ENCODE results near the gene RPL36. TPM values are rescaled to one million over a fixed set of nuclear protein-coding genes. Genes with fewer than 3 reads are reported as not detected.

RPL36 gene
- total and polyA plus RNA-seq, 2 donors (not counting 1 experiment from before 2014, with no cell fraction given) = 341 to 864 TPM

- H3K36me3 ChIP-seq (ENCODE audit: control insufficient read depth, insufficient read depth, low read length) = peaks cover 56% of the 10 kb centered on the region
- no peaks in the 10 kb centered on the region for H3K9me3 ChIP-seq (ENCODE audit: control insufficient read depth, insufficient read depth, low read depth, low read length)
- no peak overlapping the region for H3K4me2 ChIP-seq (ENCODE audit: extremely low read depth, insufficient read depth, low read length)
- H2AFZ ChIP-seq (ENCODE audit: low read length) = no peak overlapping the region
- H3K4me1 ChIP-seq (ENCODE audit: control insufficient read depth, extremely low read depth, insufficient read depth, low read length) = peaks cover 2% of the 10 kb centered on the region
- no peak overlapping the region for H3K9ac ChIP-seq (ENCODE audit: insufficient read depth, low read length)
- no peaks in the 10 kb centered on the region for H4K20me1 ChIP-seq (ENCODE audit: control insufficient read depth, extremely low read depth, insufficient read depth, low read length)
- H3K4me3 ChIP-seq (replicated peaks in 1 of 4; ENCODE audit: control extremely low read depth in 1 of 4, insufficient read depth in 1 of 4, low read depth in 3 of 4, low read length in 4 of 4) = no peak overlapping the region
- no peaks in the 10 kb centered on the region for H3K27me3 ChIP-seq (ENCODE audit: control insufficient read depth, insufficient read depth, low read length)
- no peak overlapping the region for H3K27ac ChIP-seq (ENCODE audit: insufficient read depth, low read length)
- TF ChIP-seq CTCF (conservative IDR thresholded peaks at IDR 0.05 in 1 of 2, IDR thresholded peaks at IDR 0.05 in 1 of 2; ENCODE audit: low read depth in 1 of 2, low read length in 2 of 2) (no peak), EZH2 (IDR thresholded peaks at IDR 0.05; ENCODE audit: low read length, missing control alignments) (no peak)
- DNase-seq (ENCODE audit: low read depth in 2 of 2) = no peak
- peaks cover 62% of the 10 kb centered on the region for H3K79me2 ChIP-seq (ENCODE audit: control insufficient read depth, insufficient read depth, low read length)
Measured at GRCh38 chr19:5694956-5695648, 5.0 kb downstream of the RPL36 start.

- no peak for DNase-seq (ENCODE audit: low read depth in 2 of 2)
- Histone ChIP-seq H3K27me3 (ENCODE audit: control insufficient read depth, insufficient read depth, low read length) (no peaks in the 10 kb centered on the region), H3K4me1 (ENCODE audit: control insufficient read depth, extremely low read depth, insufficient read depth, low read length) (peaks cover 2% of the 10 kb centered on the region), H3K4me2 (ENCODE audit: extremely low read depth, insufficient read depth, low read length) (no peak overlapping the region), H3K9ac (ENCODE audit: insufficient read depth, low read length) (no peak overlapping the region), H2AFZ (ENCODE audit: low read length) (no peak overlapping the region), H3K4me3 (replicated peaks in 1 of 4; ENCODE audit: control extremely low read depth in 1 of 4, insufficient read depth in 1 of 4, low read depth in 3 of 4, low read length in 4 of 4) (no peak overlapping the region), H3K79me2 (ENCODE audit: control insufficient read depth, insufficient read depth, low read length) (peaks cover 56% of the 10 kb centered on the region), H3K27ac (ENCODE audit: insufficient read depth, low read length) (no peak overlapping the region), H3K9me3 (ENCODE audit: control insufficient read depth, insufficient read depth, low read depth, low read length) (no peaks in the 10 kb centered on the region), H3K36me3 (ENCODE audit: control insufficient read depth, insufficient read depth, low read length) (peaks cover 60% of the 10 kb centered on the region), H4K20me1 (ENCODE audit: control insufficient read depth, extremely low read depth, insufficient read depth, low read length) (no peaks in the 10 kb centered on the region)
- TF ChIP-seq EZH2 (IDR thresholded peaks at IDR 0.05; ENCODE audit: low read length, missing control alignments) (no peak), CTCF (conservative IDR thresholded peaks at IDR 0.05 in 1 of 2, IDR thresholded peaks at IDR 0.05 in 1 of 2; ENCODE audit: low read depth in 1 of 2, low read length in 2 of 2) (no peak)
Measured at GRCh38 chr19:5695649-5696195, 5.6 kb downstream of the RPL36 start.

GRCh38 chr19:5696196-5697021 is 6.3 kb downstream of the RPL36 start:
- no peaks in the 10 kb centered on the region for H3K27me3 ChIP-seq (ENCODE audit: control insufficient read depth, insufficient read depth, low read length)
- peaks cover 49% of the 10 kb centered on the region for H3K79me2 ChIP-seq (ENCODE audit: control insufficient read depth, insufficient read depth, low read length)
- H3K4me2 ChIP-seq (ENCODE audit: extremely low read depth, insufficient read depth, low read length) = no peak overlapping the region
- peaks cover 2% of the 10 kb centered on the region for H3K4me1 ChIP-seq (ENCODE audit: control insufficient read depth, extremely low read depth, insufficient read depth, low read length)
- no peaks in the 10 kb centered on the region for H3K9me3 ChIP-seq (ENCODE audit: control insufficient read depth, insufficient read depth, low read depth, low read length)
- TF ChIP-seq EZH2 (IDR thresholded peaks at IDR 0.05; ENCODE audit: low read length, missing control alignments) (no peak), CTCF (conservative IDR thresholded peaks at IDR 0.05 in 1 of 2, IDR thresholded peaks at IDR 0.05 in 1 of 2; ENCODE audit: low read depth in 1 of 2, low read length in 2 of 2) (no peak)
- no peak overlapping the region for H2AFZ ChIP-seq (ENCODE audit: low read length)
- H4K20me1 ChIP-seq (ENCODE audit: control insufficient read depth, extremely low read depth, insufficient read depth, low read length) = no peaks in the 10 kb centered on the region
- peaks cover 60% of the 10 kb centered on the region for H3K36me3 ChIP-seq (ENCODE audit: control insufficient read depth, insufficient read depth, low read length)
- no peak overlapping the region for H3K27ac ChIP-seq (ENCODE audit: insufficient read depth, low read length)
- H3K9ac ChIP-seq (ENCODE audit: insufficient read depth, low read length) = no peak overlapping the region
- H3K4me3 ChIP-seq (replicated peaks in 1 of 4; ENCODE audit: control extremely low read depth in 1 of 4, insufficient read depth in 1 of 4, low read depth in 3 of 4, low read length in 4 of 4) = no peak overlapping the region
- DNase-seq (ENCODE audit: low read depth in 2 of 2) = no peak
